Measurements from ENCODE around the gene SMG1. TPM values are rescaled to one million over a fixed set of nuclear protein-coding genes. Genes with fewer than 3 reads are reported as not detected.

SMG1 gene
- total RNA-seq, 3 donors from 2014 or later: 107 to 132 (median 110) TPM

DNA sequence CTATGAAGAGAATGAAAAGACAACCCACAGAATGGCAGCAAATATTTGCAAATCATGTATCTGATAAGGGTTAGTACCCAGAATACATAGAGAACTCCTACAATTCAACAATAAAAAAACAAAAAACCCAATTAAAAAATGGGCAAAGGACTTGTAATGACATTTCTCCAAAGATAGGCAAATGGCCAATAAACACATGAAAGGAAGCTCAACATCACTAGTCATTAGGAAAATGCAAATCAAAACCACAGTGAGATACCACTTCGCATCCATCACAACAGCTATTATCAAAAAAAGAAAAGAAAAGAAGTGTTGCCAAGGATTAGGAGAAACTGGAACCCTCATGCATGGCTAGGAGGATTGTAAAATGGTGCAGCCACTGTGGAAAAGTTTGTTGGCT lies 79.8 kb downstream of the SMG1 start:
- Histone ChIP-seq H3K36me3 (peaks cover 15% of the 10 kb centered on the region), H3K4me3 (no peak overlapping the region), H3K4me1 (no peaks in the 10 kb centered on the region), H3K27ac (no peak overlapping the region), H3K9me3 (no peaks in the 10 kb centered on the region), H3K27me3 (no peaks in the 10 kb centered on the region)
- intact Hi-C loops (cut with DNase I; ENCODE audit: low total_unique reads): no loop called here
- no peak for DNase-seq (ENCODE audit: low spot score in 2 of 2)
- TF ChIP-seq POLR2AphosphoS5 (IDR thresholded peaks at IDR 0.05) (no peak), POLR2A (IDR thresholded peaks at IDR 0.05) (no peak)
- TF ChIP-seq, protein P1, sequence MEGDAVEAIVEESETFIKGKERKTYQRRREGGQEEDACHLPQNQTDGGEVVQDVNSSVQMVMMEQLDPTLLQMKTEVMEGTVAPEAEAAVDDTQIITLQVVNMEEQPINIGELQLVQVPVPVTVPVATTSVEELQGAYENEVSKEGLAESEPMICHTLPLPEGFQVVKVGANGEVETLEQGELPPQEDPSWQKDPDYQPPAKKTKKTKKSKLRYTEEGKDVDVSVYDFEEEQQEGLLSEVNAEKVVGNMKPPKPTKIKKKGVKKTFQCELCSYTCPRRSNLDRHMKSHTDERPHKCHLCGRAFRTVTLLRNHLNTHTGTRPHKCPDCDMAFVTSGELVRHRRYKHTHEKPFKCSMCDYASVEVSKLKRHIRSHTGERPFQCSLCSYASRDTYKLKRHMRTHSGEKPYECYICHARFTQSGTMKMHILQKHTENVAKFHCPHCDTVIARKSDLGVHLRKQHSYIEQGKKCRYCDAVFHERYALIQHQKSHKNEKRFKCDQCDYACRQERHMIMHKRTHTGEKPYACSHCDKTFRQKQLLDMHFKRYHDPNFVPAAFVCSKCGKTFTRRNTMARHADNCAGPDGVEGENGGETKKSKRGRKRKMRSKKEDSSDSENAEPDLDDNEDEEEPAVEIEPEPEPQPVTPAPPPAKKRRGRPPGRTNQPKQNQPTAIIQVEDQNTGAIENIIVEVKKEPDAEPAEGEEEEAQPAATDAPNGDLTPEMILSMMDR (IDR thresholded peaks at IDR 0.05): no peak

DNA sequence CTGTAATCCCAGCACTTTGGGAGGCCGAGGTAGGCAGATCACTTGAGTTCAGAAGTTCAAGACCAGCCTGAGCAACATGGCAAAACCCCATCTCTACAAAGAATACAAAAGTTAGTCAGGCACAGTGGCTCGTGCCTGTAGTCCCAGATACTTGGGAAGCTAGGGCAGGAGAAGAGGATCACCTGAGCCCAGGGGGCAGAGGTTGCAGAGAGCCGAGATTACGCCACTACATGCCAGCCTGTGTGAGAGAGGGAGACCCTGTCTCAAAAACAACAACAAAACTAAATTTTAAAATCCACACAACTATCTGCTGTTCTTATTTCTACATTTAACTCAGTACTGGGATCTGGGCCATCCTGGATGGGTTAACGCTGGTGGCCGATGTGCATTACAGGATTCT lies 83.6 kb downstream of the SMG1 start:
- TF ChIP-seq POLR2A (IDR thresholded peaks at IDR 0.05) (no peak), POLR2AphosphoS5 (IDR thresholded peaks at IDR 0.05) (no peak)
- TF ChIP-seq, protein P1 (IDR thresholded peaks at IDR 0.05): no peak
- peaks cover 6% of the 10 kb centered on the region for H3K36me3 ChIP-seq
- no peak overlapping the region for H3K27ac ChIP-seq
- no peaks in the 10 kb centered on the region for H3K27me3 ChIP-seq
- H3K9me3 ChIP-seq: no peaks in the 10 kb centered on the region
- H3K4me1 ChIP-seq: no peaks in the 10 kb centered on the region
- intact Hi-C loops (cut with DNase I; ENCODE audit: low total_unique reads): no loop called here
- DNase-seq (ENCODE audit: low spot score in 2 of 2): no peak
- H3K4me3 ChIP-seq: no peak overlapping the region

DNA sequence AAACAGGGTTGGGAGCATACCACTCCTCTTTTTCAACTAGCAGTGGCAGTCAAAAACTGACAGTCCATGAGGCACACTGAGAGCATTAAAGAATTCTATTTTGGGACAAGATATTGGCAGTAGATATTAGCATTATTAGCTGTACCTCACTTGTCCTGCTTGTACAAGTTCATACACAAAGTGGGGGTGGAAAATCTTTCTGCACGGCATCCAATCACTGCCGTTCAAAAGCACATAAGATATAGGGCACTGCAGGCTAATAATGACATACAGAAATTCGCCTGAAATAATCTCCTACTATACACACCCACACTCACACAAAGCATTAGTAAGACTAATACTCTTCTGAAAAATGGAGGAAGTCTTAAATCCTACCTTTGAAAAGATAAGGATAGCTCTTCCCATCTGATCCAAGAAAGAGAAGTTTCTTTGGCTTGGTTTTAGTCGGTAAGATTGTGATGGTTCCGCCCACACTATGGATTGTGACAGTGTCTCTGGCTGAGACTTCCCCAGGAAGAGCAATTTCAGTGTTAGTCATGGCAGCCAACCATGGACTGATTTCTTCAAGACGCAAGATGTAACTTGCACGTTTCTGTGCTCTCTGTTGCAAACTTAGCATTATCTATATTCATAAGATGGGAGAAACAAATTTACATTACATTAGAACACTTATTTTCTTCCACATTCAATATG lies 84.2 kb downstream of the SMG1 start:
- H3K36me3 ChIP-seq: peaks cover under 1% of the 10 kb centered on the region
- H3K9me3 ChIP-seq: no peaks in the 10 kb centered on the region
- no peaks in the 10 kb centered on the region for H3K4me1 ChIP-seq
- H3K27me3 ChIP-seq: no peaks in the 10 kb centered on the region
- H3K4me3 ChIP-seq: no peak overlapping the region
- intact Hi-C loops (cut with DNase I; ENCODE audit: low total_unique reads): no loop called here
- TF ChIP-seq POLR2AphosphoS5 (IDR thresholded peaks at IDR 0.05): no peak
- TF ChIP-seq, protein P1 (IDR thresholded peaks at IDR 0.05): no peak
- TF ChIP-seq POLR2A (IDR thresholded peaks at IDR 0.05): no peak
- no peak for DNase-seq (ENCODE audit: low spot score in 2 of 2)
- H3K27ac ChIP-seq: no peak overlapping the region

DNA sequence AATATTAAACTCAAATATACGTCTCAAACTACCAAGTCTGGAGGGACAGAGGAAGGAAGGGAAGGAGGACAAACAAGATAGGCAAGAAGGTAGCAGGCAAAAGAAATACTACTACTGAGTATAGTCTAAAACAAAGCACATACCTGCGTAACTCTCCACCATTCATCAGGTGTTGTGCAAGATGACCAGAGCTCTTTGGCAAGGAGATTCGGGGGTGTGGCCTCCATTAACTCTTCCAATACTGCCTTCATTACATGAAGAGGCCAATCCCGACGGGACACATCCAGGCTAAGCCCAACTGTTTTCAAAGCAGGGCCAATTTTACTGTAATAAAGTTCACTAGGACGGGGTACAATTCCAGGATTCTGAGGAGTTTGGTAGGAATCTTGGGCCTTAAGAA lies 86.7 kb downstream of the SMG1 start:
- peaks cover 9% of the 10 kb centered on the region for H3K36me3 ChIP-seq
- H3K4me3 ChIP-seq: no peak overlapping the region
- no peaks in the 10 kb centered on the region for H3K9me3 ChIP-seq

DNA sequence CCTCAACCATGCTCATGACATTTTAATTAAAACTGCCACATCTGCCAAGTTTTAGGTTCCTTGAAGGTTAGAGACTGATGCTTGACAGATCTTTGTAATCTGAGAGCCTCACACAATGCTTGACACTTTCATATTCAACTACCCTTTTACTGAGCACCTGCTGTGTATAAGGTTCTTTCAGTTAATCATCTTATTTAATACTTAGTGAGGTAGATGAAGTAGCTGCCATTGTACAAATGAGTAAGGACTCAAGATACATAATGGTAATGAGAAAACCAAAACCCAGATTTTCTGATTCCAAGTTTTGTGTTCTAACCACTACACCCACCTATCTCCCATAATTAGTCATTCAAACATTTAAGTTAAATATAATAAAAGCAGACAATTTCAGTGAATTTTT lies 89.5 kb downstream of the SMG1 start:
- intact Hi-C loops (cut with DNase I; ENCODE audit: low total_unique reads): no loop called here
- no peak overlapping the region for H3K27ac ChIP-seq
- no peaks in the 10 kb centered on the region for H3K9me3 ChIP-seq
- H3K4me1 ChIP-seq: no peaks in the 10 kb centered on the region
- DNase-seq (ENCODE audit: low spot score in 2 of 2): no peak
- TF ChIP-seq POLR2A (IDR thresholded peaks at IDR 0.05): no peak
- TF ChIP-seq, protein P1 (IDR thresholded peaks at IDR 0.05): no peak
- TF ChIP-seq POLR2AphosphoS5 (IDR thresholded peaks at IDR 0.05): no peak
- H3K27me3 ChIP-seq: no peaks in the 10 kb centered on the region
- H3K36me3 ChIP-seq: peaks cover 9% of the 10 kb centered on the region
- H3K4me3 ChIP-seq: no peak overlapping the region

More for the DNA sequence above, 86.7 kb downstream of the SMG1 start:
- TF ChIP-seq, protein P1 (IDR thresholded peaks at IDR 0.05): no peak
- TF ChIP-seq POLR2A (IDR thresholded peaks at IDR 0.05) (no peak), POLR2AphosphoS5 (IDR thresholded peaks at IDR 0.05) (no peak)
- peak in 1 of 2 donors; percentile 23 for DNase-seq (ENCODE audit: low spot score in 2 of 2)
- peak overlapping the region; percentile 1 to 56 for H3K27ac ChIP-seq
- no peaks in the 10 kb centered on the region for H3K4me1 ChIP-seq
- intact Hi-C loops (cut with DNase I; ENCODE audit: low total_unique reads): no loop called here
- H3K27me3 ChIP-seq: no peaks in the 10 kb centered on the region

Measured in breast epithelium (tissue), 4 donors.